Left renal cortex interstitium (tissue), 4 donors: Measurements from ENCODE around the gene FAHD2A. TPM values are rescaled to one million over a fixed set of nuclear protein-coding genes. Genes with fewer than 3 reads are reported as not detected.
"Not testable (repeated sequence)": the region's sequence is repeated elsewhere in the genome, so short reads cannot be mapped to it uniquely, and the experiment has no call there.

ENCODE experiments used
- DNase-seq, 4 donors: peaks; one replicate each; pipeline ENCODE4 v3.0.0-alpha.2; 2013; ENCODE audit warnings: low read depth in 4 of 4, low spot score in 2 of 4, missing footprints in 1 of 4
- polyA plus RNA-seq, 4 donors: library from polyadenylated mRNA; unstranded; fragments of 120-200 nt; gene quantifications; one replicate each; pipeline ENCODE4 v1.2.1, GENCODE V29; 2013; ENCODE audit not compliant: insufficient read length in 4 of 4

FAHD2A gene
- polyA plus RNA-seq, 4 donors: 32.0 to 53.7 (median 41.9) TPM

DNA sequence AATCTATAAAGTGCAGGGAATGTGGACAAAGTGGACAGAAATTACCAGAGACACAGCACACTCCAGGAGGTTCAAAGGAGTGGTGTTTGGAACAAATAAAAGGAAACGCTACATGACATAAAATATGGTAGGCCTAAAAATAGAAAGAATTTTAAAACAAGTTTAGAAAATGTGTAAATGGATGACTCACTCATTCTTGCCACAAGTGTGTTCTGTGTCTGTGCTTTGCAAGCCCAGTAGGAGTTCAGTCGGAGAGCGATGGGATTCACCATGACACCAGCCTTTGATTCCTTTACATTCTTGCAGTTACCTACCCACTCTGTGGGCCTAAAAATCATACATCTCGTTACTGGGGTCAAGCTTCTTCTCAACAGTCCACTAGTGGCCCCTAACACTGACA, 30.9 kb downstream of the FAHD2A start:
- not testable (repeated sequence) for DNase-seq

DNA sequence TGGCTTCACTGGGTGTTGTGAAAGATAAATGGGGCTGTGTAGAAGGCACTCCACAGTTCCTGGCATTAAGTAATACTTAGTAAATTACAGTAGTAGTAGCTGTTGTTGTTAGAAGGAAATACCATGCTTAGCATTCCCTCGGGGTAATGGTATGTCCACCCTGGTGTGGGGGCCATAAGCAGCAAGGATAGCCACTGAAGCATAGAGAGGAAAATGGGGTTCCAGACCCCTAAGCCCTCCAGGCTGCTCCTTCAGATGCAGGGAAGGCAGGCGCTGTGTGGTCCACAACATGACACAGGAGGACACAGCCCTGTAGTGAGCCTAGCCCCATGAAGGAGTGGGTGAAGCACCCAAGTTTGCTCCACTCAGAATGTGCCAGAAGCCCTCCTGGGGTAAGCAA, 31.5 kb downstream of the FAHD2A start:
- DNase-seq: not testable (repeated sequence)

DNA sequence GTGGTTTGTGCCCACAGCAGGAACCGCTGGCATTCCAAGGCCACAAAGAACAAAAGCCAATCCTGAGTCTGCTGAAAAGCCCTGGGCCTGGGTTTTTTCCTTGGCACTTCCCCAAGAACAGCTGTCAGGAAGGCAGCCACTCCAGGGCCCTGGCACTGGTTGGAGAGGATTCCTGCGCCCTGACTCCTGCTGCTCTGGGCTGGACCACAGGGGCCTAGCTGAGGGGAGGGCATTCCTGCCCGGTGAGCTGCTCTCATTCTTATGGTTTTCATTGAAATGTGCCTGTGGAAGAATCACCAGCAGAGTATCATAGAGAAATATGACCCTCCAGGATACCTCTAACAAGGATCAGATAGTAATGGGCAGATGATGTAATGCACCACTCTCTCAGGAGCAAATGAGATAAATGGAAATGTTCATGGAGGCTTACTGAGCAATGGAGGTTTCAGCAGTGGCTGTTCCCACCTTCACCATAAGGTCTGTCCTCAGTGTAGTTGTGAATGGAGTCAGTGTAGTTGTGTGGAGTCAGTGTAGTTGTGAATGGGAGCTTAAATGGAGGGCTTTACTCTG, 32.1 kb downstream of the FAHD2A start:
- DNase-seq: not testable (repeated sequence)

DNA sequence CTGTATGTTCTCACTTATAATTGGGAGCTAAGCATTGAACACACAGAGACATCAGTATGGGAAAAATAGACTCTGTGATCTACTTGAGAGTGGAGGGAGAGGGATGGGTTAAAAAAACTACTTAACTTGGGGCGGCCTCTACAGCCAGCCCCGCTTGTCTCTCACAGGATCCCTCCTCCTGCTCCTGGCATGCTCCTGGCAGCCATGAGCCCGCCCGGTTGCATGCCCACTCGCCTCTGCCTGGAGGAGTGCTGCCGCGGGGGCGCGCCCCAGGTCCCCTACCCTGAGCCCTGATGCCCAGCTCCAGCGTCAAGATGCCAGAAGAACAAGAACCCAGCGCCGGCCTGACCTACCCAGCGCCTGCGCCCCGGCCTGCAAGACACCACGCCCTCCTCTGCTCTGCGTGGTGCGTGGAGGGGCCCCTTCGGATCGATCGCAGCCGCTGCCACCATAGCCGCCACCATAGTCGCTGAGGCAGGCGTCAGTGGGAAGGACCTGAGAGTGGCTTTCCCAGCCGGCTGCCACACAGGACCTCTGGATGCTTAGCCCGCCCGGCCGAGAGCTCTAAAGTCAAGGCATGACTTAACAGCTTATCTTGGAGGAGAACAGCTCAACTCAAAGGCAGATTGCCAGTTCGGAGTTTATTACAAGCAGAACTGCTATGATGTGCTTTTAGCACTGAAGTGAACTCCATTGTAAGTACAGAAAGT, 32.8 kb downstream of the FAHD2A start:
- DNase-seq: not testable (repeated sequence)

DNA sequence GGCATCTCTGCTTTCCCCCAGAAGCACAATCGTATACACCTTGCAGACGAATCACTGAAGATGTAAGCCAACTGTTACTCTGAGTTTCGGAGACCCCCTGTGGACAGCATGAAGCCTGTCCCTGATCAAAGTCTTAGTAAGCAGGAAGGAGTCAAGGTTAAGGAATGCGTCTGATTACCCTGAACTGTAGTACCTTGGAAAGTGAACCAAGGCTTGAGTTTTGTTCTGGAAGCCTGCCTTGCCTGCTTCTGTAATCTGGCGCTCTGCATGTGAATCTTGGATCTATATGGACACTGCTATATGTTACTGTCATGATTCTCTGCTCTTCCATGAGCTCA, 33.3 kb downstream of the FAHD2A start:
- not testable (repeated sequence) for DNase-seq

DNA sequence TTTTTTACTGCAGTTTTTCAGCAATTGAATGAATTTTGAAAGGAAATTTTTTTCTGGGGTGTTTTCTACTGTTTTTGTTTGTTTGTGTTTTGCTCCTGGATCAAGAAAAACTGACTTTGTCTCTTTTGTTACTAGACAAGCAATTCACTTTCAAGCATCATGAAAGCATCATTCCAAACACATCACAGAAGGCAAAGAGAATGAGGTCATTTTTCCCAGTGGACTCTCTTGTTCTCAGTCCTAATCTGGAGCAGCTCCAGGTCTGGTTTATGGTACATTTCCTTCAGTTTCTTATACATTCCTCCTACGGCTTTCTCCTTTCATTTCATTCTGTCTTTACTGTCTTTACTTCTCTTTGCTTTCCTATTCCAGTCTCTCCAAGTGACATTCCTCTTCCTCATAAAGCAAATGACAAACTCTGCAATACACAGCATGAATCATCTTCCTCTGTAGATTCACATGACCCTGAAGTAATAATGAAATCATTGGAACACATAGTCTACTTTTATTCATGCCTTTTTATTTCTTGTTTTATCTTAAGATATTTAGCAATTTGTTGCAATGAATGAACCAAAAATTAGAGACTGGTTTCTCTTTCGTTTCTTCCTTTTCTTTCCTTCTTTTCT, 40.1 kb downstream of the FAHD2A start:
- DNase-seq: not testable (repeated sequence)

DNA sequence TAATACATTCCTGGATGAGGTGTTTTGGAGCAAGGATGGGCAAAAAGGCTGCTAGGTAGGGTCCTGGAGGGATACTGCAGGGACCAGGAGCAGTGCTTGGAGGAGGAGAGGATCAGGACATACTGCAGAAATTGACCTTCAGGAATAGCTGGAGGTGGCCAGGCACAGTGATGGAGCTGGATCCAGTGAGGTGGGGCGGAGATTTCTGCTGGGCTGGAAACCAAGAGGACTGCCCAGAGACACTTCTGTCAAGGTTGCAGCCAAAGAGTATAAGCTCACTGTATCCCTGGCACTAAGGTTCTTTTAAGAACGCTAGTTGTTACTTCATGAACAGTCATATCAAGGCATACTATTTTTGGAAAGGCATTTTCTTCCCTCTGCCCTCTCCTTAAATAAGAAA, 42.8 kb downstream of the FAHD2A start:
- not testable (repeated sequence) for DNase-seq

DNA sequence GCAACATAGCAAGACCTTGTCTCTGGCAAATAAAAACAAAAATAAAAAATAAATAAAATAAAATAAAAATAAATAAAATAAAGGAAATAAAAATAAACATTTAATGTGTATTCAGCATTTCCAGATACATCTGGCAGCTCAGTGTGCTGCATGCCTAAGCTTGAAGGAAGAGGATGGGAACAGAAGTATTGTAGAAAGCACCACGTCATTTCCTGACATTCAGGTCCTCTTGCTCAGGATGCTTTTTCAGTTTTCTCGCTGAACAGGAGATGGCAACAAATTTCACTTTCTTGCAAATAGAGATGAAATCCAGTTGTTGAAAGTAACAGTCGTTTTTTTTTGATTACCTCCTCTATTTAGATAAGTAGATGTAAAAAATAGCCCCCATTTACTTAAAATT, 60.8 kb downstream of the FAHD2A start:
- DNase-seq: not testable (repeated sequence)

Other genes starting within 250 kb of the FAHD2A start
- 10 to 100 TPM; 19.1 to 43.4 (median 30.6) TPM for gene ZNF514, start 242.9 kb upstream of the FAHD2A start, polyA plus RNA-seq
- 1 to 10 TPM; 8.7 to 9.5 (median 9.4) TPM for gene ZNF2, start 236.9 kb upstream of the FAHD2A start, polyA plus RNA-seq
- 1 to 10 TPM; 3.7 to 6.1 (median 4.9) TPM for gene ZNF892, start 195.2 kb upstream of the FAHD2A start, polyA plus RNA-seq
- gene PROM2, start 128.3 kb upstream of the FAHD2A start, polyA plus RNA-seq: 10 to 100 TPM; 26.7 to 51.8 (median 33.6) TPM
- 10 to 100 TPM; 14.5 to 22.3 (median 16.9) TPM for gene KCNIP3, start 105.4 kb upstream of the FAHD2A start, polyA plus RNA-seq
- under 1 TPM in 2 of 4 donors, not detected in 2; 0.27 to 0.49 TPM for gene TRIM43B, start 82.0 kb downstream of the FAHD2A start, polyA plus RNA-seq
- gene TRIM43, start 189.3 kb downstream of the FAHD2A start, polyA plus RNA-seq: under 1 TPM; 0.32 to 0.59 (median 0.44) TPM